NCI-H2227 (cell line): ENCODE results near the gene CXCL5.

ENCODE experiments used
- DNase-seq: peaks from one replicate; lab custom pipeline; 2025; ENCODE audit not compliant: unreplicated experiment; lab: John Stamatoyannopoulos, UW

CXCL5 gene

DNA sequence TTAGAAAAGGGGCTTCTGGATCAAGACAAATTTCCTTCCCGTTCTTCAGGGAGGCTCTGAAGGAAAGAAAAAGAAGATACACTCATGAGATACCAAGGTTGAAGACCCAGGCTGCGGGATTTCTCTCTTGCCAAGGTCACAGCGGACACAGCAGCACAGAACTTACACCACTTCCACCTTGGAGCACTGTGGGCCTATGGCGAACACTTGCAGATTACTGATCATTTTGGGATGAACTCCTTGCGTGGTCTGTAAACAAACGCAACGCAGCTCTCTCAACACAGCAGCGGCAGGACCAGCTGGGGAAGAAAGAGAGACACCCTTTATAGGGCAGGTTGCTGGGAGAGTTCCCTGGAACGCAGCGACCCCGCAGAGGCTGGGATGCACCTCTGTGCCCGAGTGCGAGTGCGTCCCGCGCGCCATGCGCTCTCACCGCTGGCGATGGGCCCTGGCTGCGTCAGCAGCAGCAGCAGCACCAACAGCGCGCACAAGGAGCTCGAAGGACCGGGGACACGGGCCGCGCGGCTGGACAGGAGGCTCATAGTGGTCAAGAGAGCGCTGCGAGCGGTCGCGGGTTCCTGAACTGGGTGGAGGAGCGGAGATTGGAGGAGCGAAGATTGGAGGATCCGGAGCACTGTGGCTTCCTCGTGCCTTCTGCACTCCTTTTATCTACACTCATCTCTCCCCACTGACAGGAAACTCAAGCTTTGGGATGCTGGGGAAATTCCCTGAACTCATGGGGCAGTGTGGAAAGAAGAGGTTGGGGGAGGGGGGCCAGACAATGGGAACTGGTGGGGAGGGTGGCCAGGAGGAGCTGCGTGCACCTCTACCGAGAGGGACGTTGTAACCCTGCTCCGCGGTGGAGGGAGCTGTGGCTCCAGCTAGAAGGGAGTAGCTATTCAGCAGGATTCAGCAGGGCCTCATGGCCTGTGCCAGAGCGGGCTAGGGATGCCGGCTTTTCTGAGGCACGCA is at the start of gene CXCL5:
TSS of gene CXCL5 (minus strand) at position 638 of the 972 bp plus-strand sequence. CDS start at position 542, 96 bp downstream.
- DNase-seq = no peak

DNA sequence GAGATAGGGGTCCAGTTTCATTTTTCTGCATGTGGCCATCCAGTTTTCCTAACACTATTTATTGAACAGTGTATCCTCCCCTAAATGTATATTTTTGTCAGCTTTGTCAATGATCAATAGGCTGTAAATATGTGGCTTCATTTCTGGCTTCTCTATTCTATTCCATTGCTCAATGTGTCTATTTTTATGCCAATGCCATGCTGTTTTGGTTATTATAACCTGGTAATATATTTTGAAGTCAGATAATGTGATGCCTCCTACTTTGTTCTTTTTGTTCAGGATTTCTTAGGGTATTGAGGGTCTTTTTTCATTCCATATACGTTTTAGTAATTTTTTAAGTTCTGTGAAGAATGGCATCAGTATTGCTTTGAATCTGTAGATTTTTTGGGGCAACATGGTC is 48.7 kb upstream of the CXCL5 start:
- no peak for DNase-seq

DNA sequence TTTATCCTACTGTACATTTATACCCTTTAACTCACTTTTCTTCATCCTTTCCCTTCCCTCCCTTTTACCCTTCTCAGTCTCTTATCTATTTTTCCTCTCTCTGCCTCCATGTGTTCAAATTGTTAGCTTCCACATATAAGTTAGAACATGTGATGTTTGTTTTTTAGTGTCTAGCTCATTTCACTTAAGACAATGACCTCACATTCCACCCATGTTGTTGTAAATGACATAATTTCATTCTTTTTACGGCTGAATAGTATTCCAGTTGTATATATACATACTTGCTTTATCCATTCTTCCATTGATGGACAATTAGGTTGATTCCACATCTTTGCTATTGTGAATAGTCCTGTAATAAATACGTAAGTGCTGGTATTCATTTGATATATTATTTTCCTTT is 47.3 kb upstream of the CXCL5 start:
- DNase-seq = no peak

DNA sequence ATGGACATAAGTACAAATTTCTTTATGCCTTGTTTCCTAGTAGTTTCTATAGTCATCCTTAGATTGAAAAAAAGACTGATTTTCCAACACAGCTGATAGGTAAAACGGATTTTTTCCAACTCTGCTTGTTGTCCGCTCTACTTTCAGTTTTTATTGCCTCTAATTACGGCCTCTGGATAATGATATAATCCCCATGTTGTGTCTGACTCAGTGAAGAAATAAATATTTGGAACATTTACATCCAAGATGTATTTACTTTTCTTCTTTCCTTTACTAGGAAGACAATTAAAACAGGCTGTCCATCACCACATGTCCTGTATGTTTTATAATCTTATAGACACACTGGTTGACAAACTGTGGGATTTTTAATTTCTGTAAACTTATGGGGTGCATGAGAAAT is 46.8 kb upstream of the CXCL5 start:
- DNase-seq = no peak

DNA sequence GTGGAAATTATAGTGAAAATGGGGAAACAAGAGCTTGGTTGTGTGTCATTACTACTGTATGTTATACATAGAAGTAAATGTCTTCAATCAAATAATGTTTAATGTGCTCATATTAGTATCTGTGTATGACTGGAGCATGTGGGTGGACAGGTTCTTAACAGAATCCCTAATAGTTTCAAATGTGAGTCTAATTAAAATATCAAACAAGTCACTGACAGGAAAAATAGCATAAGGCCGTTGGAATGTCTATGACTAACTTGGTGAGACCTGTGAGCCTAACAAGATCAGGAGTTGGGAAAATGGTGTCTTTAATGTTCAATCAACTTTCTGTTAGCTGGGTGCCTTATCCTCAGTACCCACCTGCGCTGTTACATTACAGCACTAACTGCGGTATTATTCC is 46.2 kb upstream of the CXCL5 start:
- no peak for DNase-seq

DNA sequence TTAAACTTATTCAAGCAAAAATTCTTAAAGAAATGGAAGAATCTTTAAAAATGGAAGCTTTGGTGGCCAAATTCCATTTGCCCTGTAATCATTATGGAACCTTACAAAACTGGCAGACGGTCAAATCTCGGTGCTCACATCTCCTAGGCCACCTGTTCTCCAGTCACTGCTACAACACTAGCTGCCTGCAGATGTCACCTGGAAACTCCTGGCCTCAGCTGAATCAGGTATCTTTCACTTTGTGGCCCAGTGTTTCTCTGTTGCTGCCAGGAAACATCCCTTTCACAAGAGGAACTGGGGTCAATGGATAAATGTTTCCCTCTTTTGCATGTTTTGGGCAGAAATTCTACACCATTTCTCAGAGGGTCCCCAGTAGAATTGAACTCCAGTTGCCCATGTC is 44.2 kb upstream of the CXCL5 start:
- no peak for DNase-seq

DNA sequence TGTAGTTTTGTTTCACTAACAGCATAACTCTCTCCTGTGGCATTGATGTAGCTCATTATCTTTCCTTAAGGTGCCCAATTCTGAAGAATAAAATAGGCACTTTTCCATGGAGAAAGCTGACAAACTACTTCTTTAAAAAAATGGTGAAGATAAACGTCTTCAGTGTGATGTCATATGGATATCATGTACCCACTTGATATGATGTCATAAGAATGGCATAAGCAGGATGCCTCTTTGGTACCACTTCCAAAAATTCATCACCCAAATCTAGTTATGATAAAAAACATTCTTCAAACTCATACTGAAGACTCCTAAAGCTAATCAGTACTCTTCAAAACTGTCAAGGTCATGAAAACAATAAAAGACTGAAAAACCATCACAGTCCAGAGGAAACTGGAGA is 42.9 kb upstream of the CXCL5 start:
- no peak for DNase-seq

DNA sequence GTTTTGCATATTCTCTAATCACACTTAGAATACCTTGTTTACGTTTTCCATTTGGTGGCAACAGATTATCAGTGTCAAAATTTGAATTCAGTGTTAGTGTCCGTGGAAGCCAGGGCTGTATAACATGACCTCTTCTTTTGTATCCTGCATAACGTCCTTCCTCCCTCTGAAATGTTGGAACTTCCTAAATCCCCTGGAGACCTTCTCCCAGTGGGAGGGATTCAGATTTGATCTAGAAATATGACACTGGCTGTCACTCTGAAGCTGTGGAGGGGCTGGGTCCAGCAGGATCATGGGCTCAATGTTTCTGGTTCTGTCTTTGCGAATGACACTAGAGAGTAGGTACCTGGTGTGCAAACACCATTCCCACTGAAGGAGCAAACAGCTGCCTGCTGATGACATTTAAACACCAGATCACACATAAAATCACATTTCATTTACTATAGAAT is 40.9 kb upstream of the CXCL5 start:
- DNase-seq = no peak

DNA sequence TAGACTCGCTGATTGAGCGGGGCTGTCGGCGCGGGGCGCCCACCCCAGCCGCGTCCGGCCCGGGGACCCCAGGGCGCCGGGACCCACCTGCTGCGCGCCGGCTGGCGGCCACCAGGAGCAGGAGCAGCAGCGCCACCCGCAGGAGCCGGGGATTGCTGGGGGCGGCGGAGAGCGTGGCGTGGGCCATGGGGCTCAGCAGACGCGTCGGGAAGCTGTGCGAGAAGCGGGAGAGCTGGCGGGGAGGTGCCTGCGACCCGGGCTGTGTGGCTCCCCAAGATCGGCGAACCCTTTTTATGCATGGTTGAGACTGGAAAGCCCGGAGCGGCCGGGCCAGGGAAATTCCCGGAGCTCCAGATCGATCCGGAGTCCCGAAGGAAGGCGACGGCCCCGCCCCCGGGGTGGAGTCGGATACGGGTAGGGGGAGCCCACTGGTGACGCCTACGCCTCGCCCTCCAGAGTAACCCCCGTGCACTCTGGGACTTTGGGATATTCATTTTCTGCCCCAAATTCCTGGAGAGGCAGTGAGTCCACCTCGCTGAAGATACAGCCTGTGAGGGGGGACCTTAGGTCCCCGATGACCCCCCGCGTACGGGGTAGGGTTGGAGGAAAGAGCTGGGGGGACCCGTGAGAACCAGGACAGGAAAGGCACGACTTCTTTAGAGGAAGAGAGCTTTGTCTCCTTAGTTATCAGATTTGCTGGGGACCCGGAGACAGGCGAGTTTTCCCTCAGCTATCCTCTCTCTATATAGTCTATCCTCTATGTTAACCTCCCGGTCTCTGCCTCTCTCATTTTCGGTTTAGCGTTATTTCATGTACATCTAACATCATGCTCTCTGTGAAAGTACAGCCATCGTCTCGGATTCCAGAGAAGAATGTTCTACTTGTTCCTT is 40.2 kb upstream of the CXCL5 start, which contains the start of gene CXCL3:
TSS of gene CXCL3 (minus strand) at position 265 of the 890 bp plus-strand sequence. CDS start at position 187, 78 bp downstream.
- DNase-seq = peak; percentile 3

DNA sequence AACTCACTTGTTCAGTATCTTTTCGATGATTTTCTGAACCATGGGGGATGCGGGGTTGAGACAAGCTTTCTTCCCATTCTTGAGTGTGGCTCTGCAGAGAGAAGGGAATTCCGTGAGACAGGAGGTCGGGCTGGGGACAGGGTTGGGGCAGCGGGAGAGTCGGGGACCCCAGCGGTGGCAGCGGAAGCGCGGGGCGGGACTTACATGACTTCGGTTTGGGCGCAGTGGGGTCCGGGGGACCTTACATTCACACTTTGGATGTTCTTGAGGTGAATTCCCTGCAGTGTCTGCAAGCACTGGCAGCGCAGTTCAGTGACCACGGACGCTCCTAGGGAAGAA is 39.6 kb upstream of the CXCL5 start:
- no peak for DNase-seq

DNA sequence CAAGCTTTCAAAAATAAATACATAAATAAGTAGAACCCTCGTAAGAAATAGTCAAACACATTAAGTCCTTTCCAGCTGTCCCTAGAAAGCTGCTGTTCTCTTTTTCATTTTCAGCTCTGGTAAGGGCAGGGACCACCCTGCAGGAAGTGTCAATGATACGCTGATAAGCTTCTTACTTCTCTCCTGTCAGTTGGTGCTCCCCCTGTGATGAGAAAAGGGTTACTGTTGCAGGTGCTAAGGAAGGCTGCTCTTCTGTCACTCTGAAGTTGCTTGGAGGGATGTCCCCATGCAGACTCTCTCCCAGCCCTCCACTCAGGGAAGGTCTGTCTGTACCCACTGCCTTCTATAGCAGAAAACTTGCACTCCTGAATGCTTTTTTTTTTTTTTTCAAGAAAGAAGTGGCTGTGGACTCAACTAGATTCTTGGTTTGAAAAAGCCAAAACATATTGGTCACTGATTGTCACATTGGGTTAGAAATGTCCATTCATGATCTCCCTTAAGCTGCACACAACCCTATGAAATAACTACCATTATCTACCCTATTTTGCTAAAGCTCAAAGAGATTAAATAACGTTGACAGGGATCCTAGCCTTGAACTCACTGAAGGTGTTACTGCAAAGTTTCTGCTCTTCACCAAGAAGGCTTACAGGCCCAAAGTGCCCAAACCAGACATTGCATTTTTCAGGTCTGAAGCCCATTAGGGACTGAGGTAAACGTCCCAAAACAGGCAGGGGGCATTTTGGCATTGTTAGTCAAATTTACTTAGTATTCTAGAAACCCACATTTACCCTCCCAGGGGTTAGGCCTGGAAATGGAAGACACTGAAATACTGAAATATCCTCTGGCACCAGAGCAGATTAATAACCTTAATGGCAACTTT is 38.8 kb upstream of the CXCL5 start:
- DNase-seq = no peak

DNA sequence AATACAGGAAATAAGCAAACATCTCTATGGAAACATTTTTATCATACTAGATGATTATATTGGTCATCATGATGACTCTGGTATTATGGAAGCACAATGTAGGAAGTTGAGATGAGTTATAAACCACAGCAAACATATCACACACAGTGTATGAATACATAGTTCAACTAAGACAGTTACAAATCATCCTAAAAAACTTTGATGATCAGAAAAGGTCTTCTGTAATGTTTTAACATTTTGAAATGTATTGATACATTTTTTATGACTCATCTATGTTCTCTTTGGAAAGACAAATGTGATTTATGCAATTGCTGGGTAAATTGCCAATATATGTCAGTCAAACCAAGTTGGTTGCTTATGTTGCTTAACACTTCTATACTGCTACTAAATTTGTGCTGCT is 35.3 kb upstream of the CXCL5 start:
- no peak for DNase-seq

DNA sequence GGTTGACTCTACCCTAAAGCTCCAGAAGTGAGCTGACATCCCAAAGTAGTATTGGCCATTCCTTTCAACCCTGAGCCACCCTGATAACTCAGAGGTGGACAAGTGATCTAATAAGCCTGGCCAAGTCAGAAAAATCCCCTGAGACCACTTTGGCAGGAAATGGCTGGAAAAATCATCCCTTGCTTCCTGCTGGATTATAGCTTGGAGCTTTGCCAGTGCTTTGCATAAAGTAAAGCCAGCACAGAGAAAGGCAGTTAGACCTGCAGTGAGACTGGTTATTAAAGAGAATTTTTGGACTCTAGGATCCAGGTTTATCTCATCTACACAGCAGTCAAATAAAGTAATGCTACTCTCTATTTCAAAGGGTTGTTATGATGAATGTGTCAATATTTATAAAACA is 33.6 kb upstream of the CXCL5 start:
- DNase-seq = no peak

DNA sequence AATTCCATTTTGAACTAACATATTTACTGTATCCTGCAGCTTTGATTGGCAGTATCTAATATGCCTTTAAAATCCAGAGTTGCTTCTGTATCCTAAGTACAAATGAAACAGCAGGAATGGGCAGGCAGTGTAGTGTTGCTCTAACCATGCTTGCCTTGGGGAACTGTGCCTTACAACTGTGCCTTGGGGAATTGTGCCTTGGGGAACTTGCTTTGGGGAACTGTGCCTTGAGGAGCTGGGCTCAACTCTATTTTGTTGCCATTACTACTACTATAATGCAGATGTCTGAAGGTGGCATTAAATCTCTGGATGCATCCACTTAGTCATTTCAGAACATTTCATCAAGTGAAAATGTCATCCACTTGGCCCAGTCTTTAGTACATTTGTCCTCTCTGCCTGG is 33.1 kb upstream of the CXCL5 start:
- no peak for DNase-seq

DNA sequence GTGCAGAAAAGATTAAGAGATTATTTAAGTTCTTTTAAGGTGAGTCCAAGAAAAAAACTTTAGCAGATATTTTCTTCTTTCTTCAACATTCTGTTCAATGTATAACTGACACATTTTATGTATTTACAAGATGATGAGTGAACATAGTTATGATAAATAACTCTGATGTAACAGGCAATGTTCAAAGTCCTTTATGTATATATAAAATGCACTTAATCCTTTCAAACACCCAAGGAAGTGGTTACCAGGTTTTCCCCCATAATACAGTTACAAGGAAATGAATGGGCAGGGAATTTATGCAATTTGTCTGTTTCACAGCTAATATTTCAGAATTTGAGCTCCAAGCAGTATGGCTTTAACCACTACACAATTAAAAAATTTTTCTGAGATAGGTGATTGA is 31.8 kb upstream of the CXCL5 start:
- DNase-seq = no peak

DNA sequence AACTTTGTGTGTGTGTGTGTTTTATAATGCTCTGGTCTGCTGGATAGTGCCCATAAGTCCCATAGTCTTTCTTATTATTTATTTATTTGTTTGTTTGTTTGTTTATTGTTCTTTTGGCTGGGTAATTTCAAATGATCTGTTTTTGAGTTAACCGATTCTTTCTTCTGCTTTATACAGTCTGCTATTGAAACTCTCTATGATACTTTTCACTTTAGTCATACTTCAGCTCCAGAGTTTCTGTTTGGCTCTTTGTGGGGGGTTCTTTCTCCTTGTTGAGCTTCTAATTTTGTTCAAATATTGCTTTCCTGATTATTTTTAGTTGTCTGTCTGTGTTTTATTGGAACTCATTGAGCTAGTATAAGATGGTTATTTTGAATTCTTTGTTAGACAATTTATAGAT is 30.0 kb upstream of the CXCL5 start:
- no peak for DNase-seq

DNA sequence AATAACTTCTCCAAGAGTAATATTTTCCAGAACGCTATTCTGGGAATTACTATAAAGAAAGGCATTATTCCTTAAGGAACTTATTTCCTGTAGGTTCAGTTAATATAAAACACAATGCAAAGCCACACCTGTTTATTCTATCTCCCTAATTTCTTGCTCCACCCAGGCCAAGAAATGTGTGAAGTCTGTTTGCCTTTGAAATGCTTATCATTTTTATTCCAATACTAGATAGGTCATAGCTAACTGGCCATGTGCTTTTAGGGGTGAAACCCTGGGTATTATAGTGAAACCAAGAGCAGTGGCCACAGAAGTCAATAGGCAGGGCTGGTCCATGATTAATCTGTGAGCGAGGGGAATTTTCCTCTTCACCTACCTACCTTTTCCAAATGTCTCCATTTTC is 25.2 kb upstream of the CXCL5 start:
- no peak for DNase-seq

DNA sequence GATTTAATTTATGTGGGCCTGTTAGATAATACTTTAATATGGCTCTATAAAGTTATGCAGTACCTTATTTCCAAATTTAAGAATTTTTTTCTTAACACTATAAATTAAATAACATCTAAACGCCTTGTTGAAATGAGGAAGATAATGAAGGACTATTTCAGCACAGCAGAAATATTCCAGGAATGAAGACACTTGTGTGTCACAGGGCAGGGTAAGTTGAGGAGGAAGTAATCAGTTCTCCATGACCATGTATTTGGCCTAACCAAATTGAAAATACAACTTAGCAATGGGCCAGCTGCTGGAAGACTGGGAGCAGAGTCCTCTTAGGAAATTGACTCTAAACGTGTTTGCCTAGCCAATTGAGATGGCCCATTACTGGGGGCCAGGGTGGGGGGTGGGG is 23.1 kb upstream of the CXCL5 start:
- DNase-seq = no peak

DNA sequence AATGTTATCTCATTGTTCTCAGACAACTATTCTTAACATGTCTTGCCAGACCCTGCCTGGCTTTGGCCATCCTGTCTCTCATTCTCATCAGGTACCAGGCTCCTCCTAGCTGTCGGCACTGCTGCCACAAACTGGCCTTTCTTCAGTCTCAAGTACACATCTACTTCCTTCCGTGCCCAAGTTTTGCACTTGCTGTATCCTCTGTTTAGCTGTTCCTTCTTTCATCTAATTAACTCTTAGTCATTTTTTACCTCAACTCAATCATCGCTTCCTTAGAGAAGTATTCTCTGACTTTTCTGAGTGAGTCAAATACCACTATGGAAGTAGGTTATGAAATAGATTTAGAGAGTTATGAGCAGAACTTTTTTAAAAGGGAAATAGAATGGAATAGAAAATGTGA is 20.3 kb upstream of the CXCL5 start:
- no peak for DNase-seq

DNA sequence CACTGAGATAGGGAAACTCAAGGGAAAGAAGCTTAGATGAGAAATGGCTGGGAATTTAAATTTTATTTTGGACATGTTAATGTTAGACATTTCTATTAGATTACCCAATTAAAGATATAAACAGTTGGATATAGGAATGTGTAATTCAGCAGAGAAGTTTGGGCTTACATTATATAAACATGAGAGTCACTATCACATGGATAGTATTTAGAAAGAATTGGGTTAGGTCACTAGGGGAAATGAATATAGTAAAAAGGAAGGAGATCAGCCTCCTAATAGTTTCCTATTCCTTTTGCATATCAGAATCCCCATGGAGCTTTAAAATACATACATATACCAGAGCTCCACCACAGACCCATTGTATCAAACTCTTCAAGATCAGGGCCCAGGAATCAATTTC is 19.6 kb upstream of the CXCL5 start:
- DNase-seq = no peak

DNA sequence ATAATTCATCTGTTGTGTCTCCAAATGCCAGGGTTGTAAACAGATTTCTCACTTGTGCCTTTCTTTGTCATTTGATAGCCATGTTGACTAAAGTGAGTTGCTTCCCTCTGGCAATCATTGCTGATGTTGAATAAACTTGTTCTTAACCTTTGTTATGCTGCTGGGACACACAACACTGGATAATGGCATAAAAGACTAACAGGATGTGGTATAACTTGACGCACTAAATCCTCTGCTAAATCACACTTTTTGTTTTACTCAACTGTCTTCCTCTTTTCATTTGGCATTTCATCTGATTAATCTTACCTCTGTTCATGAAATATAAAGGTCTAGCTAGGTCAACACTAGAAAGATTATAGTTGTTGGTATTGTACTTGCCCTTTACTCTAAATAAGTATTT is 17.6 kb upstream of the CXCL5 start:
- DNase-seq = no peak
